HG02571 (cell line): ENCODE measurements around the gene GAST.

Source experiments
- ATAC-seq: cut with Tn5 transposase; IDR thresholded peaks from one replicate; pipeline ENCODE4 v1.9.1; 2021; ENCODE audit warnings: mild to moderate bottlenecking, moderate library complexity; ENCODE audit not compliant: unreplicated experiment

The GAST gene

GRCh38 chr17:41707803-41708669, 4.1 kb upstream of the GAST start:
- no peak for ATAC-seq

DNA sequence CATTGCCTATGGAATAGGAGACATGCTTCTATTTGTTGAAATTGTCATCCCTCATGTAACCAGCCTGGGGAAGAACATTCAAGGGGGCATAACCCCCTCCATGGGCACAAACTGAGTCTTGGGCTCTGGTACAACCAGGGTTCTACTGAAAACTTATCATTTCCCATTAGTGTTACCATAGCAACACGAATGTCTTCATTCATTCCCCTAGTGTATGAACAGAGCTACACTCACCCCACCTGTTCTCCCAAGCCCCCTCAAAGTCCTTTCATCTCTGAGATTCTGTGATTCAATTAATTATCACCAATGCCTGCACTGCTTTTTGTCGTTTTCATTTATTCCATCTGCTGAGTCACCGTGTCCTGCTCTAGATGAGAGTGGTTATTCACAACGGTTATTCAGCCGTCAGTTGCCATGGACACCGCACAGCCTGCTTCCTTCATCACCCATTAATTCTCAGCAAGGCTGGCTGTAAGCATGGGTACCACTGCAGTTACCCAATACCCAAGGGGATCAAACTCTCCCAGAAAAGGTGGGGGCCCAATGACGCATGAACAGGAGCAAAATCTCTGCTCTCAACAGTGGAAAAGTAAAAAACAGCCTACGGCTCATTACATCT, 1.6 kb upstream of the GAST start:
- no peak for ATAC-seq

DNA sequence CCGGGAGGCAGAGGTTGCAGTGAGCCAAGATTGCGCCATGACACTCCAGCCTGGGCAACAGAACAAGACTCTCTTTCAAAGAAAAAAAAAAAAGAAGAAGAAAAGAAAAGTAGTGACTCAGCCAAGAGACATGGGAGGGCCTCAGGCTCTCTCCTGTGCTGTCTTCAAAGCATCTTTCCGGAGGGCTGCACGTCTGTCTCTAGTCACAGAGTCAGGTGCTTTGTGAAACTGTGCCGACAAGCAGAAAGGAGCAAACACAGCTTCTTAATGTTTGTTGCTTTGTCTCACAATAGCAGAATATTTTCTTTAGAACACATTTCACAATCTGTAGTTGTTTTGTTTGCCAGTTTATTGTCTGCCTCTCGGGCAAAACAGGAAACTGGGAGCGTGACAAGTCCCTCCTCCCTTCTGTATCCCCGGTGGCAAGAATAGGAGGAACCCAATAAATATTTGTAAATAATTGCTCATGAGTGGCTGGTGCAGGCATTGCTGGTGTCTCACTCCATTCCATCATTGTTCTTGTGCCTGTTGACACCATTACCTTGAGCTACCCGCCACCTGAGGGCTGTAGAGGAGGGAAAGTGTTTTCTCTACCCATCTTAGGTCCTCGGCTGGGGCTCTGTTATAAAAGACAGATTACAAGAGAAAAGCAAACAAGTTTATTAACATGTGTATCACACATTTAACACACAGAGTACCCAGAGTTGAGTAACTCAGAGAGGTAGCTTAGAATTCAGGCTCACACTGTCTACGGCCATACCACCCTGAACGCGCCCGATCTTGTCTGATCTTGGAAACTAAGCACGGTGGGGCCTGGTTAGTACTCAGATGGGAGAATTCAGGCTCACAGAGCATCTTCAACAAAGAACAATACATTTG, 5.5 kb downstream of the GAST start:
- ATAC-seq = no peak

DNA sequence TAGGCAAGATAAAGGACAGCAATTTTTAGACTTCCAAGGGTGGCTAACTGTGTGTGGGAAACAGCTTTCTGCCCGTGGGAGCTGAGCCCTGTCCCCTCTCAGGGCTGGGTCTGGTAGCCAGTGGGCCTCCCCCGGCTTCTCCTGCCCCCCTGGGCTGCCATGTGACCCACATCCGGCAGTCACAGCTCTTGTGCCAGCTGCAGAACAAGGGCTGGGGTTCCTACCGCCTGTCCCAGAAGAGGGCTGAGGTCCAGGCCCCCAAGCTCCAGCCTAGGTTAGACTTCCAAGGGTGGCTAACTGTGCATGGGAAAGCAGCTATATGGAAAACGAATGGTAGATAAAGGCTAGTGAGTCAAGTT, 6.1 kb downstream of the GAST start:
- ATAC-seq = no peak

DNA sequence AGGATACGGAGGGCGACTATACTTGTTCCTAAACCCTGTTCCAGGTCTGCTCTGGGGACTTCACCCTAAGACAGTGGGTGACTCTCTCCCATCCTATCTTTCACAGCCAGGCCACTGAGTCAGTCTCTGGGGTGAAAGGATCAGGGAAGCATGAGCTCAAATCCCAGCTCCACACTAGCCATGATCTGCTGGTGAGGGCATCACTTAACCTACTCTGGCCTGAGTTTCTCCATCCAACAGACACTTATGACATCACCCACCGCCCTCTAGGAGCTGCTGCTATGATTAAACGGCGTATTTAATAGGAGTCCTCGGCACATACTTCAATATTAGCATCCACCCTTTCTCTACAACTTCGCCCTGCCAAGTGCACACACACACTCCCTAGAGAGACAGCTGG, 10.1 kb downstream of the GAST start:
- no peak for ATAC-seq

GRCh38 chr17:41723801-41724475, 11.8 kb downstream of the GAST start:
- ATAC-seq = no peak

- ATAC-seq = no peak
These were observed 12.4 kb downstream of the GAST start for GRCh38 chr17:41724476-41725050.

- no peak for ATAC-seq
These were observed 13.0 kb downstream of the GAST start for GRCh38 chr17:41725134-41725533.

- no peak for ATAC-seq
These were observed 15.9 kb downstream of the GAST start for GRCh38 chr17:41728056-41728455.

DNA sequence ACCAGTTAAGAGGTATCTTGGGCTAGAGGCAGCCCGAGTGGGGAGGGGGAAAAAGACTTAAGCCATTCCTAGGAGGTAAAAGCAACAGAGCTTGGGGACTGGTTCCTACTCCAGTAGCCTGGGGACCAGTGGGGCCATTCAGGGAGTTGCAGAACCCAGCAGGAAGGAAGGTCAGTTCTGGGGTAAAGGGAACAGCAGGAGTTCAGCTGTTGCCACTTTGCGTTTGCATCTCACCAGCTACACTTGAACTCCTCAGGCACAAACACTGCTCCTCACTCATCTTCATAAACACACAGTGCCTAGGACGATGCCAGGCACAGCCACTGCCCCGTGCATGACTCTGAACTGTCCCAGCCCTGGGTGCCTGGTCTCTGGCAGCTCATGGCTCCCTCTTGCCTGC, 18.3 kb downstream of the GAST start:
- ATAC-seq = no peak

DNA sequence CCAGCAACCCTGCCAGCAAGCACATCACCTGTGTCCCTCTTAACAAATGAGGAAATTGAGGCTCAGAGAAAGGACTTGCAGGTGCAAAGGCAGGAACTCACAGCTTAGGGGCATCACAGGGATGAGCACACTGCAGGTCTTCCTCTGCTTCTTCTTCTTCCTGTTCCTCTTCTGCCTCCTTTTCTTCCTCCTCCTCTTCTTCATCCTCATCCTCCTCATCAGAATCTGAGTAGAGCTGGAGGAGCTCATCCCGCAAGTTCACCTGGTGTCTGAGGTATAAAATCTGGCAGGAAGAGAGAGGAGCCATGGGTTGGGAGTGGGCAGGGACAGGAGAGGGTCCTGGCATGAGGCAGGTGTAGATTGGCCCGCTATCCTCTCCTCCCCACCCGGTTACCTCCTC, 19.7 kb downstream of the GAST start:
- no peak for ATAC-seq

GRCh38 chr17:41733348-41734138, 21.4 kb downstream of the GAST start:
- no peak for ATAC-seq

DNA sequence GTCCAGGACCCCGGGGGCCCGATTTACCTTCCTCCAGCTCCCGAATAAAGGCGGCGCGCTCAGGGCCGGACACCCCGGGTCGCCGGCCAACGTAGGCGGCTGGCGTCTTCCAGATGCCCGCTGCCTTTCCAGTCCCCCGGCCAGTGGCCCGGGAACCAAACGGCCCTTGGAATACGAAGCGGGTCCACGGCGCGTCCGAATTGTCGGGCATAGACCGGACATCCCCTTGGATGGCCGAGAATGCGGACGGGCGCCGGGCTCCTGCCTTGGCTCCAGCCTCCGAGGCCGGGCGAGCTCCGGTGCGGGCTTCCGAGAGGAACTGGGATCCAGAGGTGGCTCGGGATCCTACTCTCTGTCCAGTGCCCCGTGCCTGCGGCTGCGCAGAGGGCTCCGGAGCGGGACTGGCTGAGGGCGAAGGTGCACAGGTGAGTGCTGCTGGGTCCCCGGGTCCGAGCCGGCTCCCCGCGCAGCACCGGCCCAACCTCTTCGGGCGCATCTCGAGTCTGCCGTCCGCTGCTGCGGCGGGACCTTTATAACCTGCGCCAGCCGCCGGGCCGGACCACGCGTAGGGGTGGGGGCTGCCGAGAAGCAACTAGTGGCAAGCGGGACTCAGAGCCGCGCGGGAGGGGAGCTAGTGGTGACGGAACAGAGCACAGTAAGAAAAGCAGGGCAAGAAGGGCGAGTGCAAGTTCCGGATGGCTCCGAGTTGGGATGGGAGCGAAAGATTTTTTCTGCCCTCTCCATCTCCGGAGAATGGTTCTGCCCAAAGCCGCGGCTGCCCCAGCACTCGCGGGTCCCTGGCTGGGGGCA, 22.2 kb downstream of the GAST start, which contains the start of gene HAP1:
Gene HAP1, minus strand, starts transcription at position 505 of the 810 bp plus-strand sequence. Its CDS starts 9 bp downstream, at position 496.
- ATAC-seq = no peak

- no peak for ATAC-seq
These were observed 22.8 kb downstream of the GAST start for GRCh38 chr17:41734949-41735313.

GRCh38 chr17:41735744-41736143, 23.6 kb downstream of the GAST start:
- ATAC-seq = no peak

GRCh38 chr17:41736983-41737679, 25.0 kb downstream of the GAST start:
- no peak for ATAC-seq

DNA sequence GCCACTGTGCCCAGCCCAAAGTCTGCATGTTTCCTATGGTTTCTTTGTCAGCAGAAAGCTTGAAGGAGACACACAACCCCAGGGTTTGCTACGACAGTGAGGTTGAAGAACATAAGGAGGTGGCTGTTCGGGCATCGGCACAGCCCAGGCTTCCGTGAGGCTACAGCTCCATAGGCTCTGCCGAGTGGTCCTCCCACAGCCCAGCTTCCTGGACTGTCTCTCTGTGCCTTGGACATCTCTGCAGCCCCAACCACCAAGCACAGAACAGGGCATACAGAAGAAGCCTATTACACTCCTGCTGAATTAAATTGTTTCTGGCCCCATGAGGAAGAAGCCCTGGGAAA, 25.5 kb downstream of the GAST start:
- no peak for ATAC-seq

DNA sequence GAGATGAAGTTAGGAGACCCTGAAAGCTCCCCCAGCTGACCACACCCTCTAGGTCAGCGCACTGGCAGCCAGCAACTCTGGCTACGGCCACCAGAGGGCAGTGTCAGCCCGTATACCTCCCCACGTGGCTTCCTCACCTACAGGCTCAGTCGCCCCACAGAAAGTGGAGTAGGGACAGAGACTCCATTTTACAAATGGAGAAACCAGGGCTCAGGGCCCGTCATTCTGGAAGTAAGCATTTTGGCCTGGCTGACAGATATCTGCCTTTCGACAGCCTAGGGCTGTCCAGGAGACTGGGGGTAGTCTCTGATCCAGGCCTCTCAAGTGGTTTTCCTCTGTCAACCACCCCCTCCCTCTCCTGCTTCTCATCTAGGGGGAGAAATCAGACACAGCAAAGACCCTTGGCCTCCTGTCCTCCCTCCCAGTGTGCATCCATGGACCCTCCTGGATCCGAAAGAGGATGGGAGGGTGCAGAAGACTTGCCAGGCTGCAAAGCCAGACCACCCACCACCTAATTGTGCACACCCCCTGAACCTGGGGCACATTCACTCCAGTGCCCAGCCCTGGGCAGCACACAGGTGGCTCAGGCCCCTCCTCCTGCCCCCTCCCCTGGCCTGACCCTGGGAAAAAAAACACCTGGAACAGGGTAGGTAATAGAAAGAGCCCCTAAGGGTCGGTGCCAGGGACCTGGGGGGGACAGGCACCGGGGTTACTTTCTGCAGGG, 26.1 kb downstream of the GAST start:
- no peak for ATAC-seq
